Right atrium auricular region (tissue), 2 donors: ENCODE results near the gene REEP5. TPM values are rescaled to one million over a fixed set of nuclear protein-coding genes. Genes with fewer than 3 reads are reported as not detected.

Experiments used
- DNase-seq: peaks from one replicate; pipeline ENCODE4 v3.0.0-alpha.2; 2019; ENCODE audit warnings: low spot score
- H3K27ac ChIP-seq, 2 donors: fragments of 200-600 bp; sonication (generic); 1 replicate in 1 of 2; 2 replicates in 1 of 2; pipeline ENCODE4 v1.5.1; 2016 to 2019
- H3K27me3 ChIP-seq, 2 donors: fragments of 200-600 bp; sonication (generic); one replicate each; pipeline versions ENCODE4 v1.5.1 to v1.6.0; 2017 to 2019
- H3K36me3 ChIP-seq: fragments of 200-600 bp; sonication (generic); one replicate; pipeline ENCODE4 v1.5.1; 2016
- H3K4me1 ChIP-seq, 2 donors: fragments of 200-600 bp; sonication (generic); one replicate each; pipeline versions ENCODE4 v1.5.1 to v1.6.0; 2017 to 2019
- H3K4me3 ChIP-seq, 2 donors: fragments of 200-600 bp; sonication (generic); 1 replicate in 1 of 2; 2 replicates in 1 of 2; pipeline ENCODE4 v1.5.1; 2017 to 2019; ENCODE audit warnings: mild to moderate bottlenecking in 1 of 2, moderate library complexity in 1 of 2
- H3K9me3 ChIP-seq, 2 donors: fragments of 200-600 bp; sonication (generic); one replicate each; pipeline ENCODE4 v1.5.1; 2019
- total RNA-seq, 2 donors: library from RNA; depleted of rRNA; stranded (reverse); fragments of >200 nt; gene quantifications; one replicate each; pipeline ENCODE4 v1.1.0, GENCODE V29; 2016
- TF ChIP-seq, protein P1 (sequence below), 2 donors: fragments of 200-600 bp; sonication (generic); IDR thresholded peaks; one replicate each; pipeline ENCODE4 v1.5.1; 2019; ENCODE audit warnings: antibody characterized with exemption in 2 of 2

Gene REEP5
- total RNA-seq, 2 donors from 2014 or later = 77.7 to 140 TPM

DNA sequence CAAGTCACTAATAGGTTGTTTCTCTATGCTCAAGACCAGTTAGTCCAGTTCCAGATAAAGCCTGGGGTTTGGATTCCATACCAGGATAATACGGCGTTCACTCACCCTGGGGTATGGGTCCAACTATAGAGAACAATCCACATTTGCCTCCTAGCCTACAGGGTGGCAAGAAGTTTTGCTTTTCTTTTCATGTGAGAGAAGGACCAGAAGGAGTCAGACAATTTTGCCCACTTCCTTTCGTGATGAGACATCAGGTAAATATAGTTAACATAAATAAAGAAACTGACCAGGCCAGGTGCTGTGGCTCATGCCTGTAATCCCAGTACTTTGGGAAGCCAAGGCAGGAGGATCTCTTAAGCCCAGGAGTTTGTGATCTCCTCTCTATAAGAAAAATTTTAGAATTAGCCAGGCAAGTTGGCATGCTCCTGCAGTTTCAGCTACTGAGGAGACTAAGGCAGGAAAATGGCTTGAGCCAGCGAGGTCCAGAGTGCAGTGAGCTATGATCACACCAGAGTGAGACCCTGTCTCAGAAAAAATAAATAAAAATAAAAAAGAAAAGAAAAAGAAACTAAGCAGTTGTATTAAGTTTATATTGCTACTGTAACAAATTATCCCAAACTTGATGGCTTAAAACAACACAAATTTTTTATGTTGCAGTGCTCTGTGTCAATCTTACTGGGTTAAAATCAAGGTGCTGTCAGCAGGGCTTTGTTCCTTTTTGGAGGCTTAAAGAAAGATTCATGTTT is 7.5 kb upstream of the REEP5 start:
- Histone ChIP-seq H3K9me3 (no peaks in the 10 kb centered on the region), H3K27ac (no peak overlapping the region), H3K4me3 (no peak overlapping the region), H3K36me3 (no peaks in the 10 kb centered on the region), H3K4me1 (peaks cover 0 to 6% of the 10 kb centered on the region in 2 donors), H3K27me3 (no peaks in the 10 kb centered on the region)
- TF ChIP-seq, protein P1, sequence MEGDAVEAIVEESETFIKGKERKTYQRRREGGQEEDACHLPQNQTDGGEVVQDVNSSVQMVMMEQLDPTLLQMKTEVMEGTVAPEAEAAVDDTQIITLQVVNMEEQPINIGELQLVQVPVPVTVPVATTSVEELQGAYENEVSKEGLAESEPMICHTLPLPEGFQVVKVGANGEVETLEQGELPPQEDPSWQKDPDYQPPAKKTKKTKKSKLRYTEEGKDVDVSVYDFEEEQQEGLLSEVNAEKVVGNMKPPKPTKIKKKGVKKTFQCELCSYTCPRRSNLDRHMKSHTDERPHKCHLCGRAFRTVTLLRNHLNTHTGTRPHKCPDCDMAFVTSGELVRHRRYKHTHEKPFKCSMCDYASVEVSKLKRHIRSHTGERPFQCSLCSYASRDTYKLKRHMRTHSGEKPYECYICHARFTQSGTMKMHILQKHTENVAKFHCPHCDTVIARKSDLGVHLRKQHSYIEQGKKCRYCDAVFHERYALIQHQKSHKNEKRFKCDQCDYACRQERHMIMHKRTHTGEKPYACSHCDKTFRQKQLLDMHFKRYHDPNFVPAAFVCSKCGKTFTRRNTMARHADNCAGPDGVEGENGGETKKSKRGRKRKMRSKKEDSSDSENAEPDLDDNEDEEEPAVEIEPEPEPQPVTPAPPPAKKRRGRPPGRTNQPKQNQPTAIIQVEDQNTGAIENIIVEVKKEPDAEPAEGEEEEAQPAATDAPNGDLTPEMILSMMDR (IDR thresholded peaks at IDR 0.05) = no peak
- DNase-seq = no peak

DNA sequence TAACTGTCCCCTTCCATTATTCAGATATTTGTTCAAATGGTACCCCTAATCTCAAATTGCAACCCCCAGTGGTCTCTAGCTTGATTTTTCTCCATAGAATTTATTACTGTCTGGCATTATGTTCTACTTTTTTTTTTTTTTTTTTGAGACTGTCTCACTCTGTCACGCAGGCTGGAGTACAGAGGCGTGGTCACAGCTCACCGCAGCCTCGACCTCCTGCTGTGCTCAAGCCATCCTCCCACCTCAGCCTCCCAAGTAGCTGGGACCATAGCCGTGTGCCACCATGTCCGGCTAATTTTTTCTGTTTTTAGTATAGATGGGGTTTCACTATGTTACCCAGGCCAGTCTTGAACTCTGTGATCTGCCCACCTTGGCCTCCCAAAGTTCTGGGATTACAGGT is 2.0 kb upstream of the REEP5 start:
- H3K4me1 ChIP-seq = peaks cover 0 to 30% of the 10 kb centered on the region in 2 donors
- H3K4me3 ChIP-seq = no peak overlapping the region
- H3K27me3 ChIP-seq = no peaks in the 10 kb centered on the region
- H3K9me3 ChIP-seq = no peaks in the 10 kb centered on the region
- TF ChIP-seq, protein P1 (IDR thresholded peaks at IDR 0.05) = no peak
- peaks cover 10% of the 10 kb centered on the region for H3K36me3 ChIP-seq
- H3K27ac ChIP-seq = no peak overlapping the region
- DNase-seq = no peak

- no peak for DNase-seq
- Histone ChIP-seq H3K36me3 (peaks cover 10% of the 10 kb centered on the region), H3K4me3 (peak overlapping the region in 1 of 2 donors; percentile 82), H3K9me3 (no peaks in the 10 kb centered on the region), H3K4me1 (peaks cover 0 to 36% of the 10 kb centered on the region in 2 donors), H3K27me3 (no peaks in the 10 kb centered on the region), H3K27ac (no peak overlapping the region)
- TF ChIP-seq, protein P1 (IDR thresholded peaks at IDR 0.05) = no peak
Observed at GRCh38 chr5:112923148-112923917, 1.3 kb upstream of the REEP5 start.

DNA sequence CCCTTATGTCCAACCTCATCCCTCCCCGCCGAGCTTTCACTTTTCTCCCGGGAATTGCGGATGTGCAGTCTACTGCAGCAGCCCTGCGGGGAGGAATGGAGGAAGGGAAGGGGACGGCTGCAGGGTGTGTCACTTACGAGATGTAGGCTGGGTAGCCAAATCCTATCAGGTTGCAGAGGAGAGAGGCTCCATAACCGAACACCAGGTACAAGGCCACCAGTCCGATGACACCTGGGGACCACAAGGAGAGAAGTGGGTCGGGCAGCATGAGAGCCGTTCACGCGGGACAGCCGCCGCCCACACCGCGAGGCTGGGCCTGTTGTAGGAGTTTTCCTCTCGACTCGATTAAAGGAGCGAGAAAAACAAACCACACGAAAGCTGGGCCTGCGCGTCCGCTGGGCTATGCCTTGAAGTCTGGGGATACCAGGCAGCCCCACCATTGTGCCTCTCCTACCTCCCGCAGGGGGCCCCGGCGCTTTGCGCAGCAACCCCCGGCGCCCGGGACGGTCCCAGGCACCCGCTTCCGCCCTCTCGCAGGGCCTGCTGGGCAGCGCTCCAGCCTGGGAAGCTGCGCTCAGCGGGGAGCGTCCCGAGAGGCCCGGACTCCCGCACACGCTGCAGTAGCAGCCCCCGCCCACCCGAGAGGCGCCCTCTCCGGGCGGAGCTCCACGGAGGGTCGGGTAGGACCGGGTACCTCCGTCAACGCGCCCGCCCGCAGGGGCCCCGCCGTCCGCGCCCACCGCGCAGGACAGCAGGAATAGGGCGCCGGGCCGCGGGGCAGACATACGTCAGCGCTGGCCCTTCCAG is 798 bp downstream of the REEP5 start:
- no peaks in the 10 kb centered on the region for H3K27me3 ChIP-seq

GRCh38 chr5:112919972-112920371 is 2.1 kb downstream of the REEP5 start:
- H3K4me3 ChIP-seq = no peak overlapping the region
- peaks cover 0 to 70% of the 10 kb centered on the region in 2 donors for H3K4me1 ChIP-seq
- H3K9me3 ChIP-seq = no peaks in the 10 kb centered on the region
- no peak for DNase-seq
- H3K36me3 ChIP-seq = peaks cover 16% of the 10 kb centered on the region
- TF ChIP-seq, protein P1 (IDR thresholded peaks at IDR 0.05) = no peak
- no peak overlapping the region for H3K27ac ChIP-seq
- H3K27me3 ChIP-seq = no peaks in the 10 kb centered on the region

More for the DNA sequence above, 798 bp downstream of the REEP5 start:
- DNase-seq = no peak
- peaks cover 0 to 57% of the 10 kb centered on the region in 2 donors for H3K4me1 ChIP-seq
- TF ChIP-seq, protein P1 (IDR thresholded peaks at IDR 0.05) = no peak
- peaks cover 16% of the 10 kb centered on the region for H3K36me3 ChIP-seq
- H3K27ac ChIP-seq = peak overlapping the region; percentile 94 to 98
- peak overlapping the region; percentile 82 to 84 for H3K4me3 ChIP-seq
- H3K9me3 ChIP-seq = no peaks in the 10 kb centered on the region
